A673 (cell line): Measurements from ENCODE around the gene TEX38. TPM values are rescaled to one million over a fixed set of nuclear protein-coding genes. Genes with fewer than 3 reads are reported as not detected.

Experiments used
- BruUV-seq: library from RNA; stranded (reverse); fragments of 400-500 nt; replicated peaks from 2 replicates; lab custom pipeline; 2021; lab: Mats Ljungman, UMichigan
- CTCF ChIA-PET: fragments of 300-600 bp; sonication (Branson Sonifier 250); formaldehyde crosslinking; loops from one replicate; lab custom pipeline; 2022; ENCODE audit warnings: antibody characterized with exemption; lab: Charles Lee
- POLR2A ChIA-PET: fragments of 300-600 bp; sonication (Branson Sonifier 250); formaldehyde crosslinking; loops from one replicate; lab custom pipeline; 2022; ENCODE audit warnings: antibody characterized with exemption; ENCODE audit not compliant: low non-redundant PET; lab: Charles Lee
- DNase-seq: peaks from one replicate; pipeline ENCODE4 v3.0.0-alpha.2; 2015; ENCODE audit warnings: low spot score
- H3K27ac ChIP-seq: fragments of 200-600 bp; sonication (generic); 2 replicates; pipeline ENCODE4 v1.5.1; 2016; ENCODE audit warnings: mixed run types, low read depth, mild to moderate bottlenecking, mixed read lengths, antibody characterized with exemption, low read length; ENCODE audit not compliant: poor library complexity, severe bottlenecking
- H3K27me3 ChIP-seq: fragments of 200-600 bp; sonication (generic); replicated peaks from 2 replicates; pipeline ENCODE4 v1.6.1; 2017; ENCODE audit warnings: mixed run types, low read depth, mild to moderate bottlenecking, mixed read lengths, antibody characterized with exemption, low read length; ENCODE audit not compliant: insufficient read depth, poor library complexity
- H3K36me3 ChIP-seq: fragments of 200-600 bp; sonication (generic); 2 replicates; pipeline ENCODE4 v1.6.1; 2016; ENCODE audit warnings: mixed run types, mild to moderate bottlenecking, mixed read lengths, antibody characterized with exemption, low read length; ENCODE audit not compliant: insufficient read depth, poor library complexity, severe bottlenecking
- H3K4me1 ChIP-seq: fragments of 200-600 bp; sonication (generic); 2 replicates; pipeline ENCODE4 v1.6.1; 2017; ENCODE audit warnings: mixed run types, mild to moderate bottlenecking, mixed read lengths, antibody characterized with exemption, low read length; ENCODE audit not compliant: insufficient read depth, poor library complexity, severe bottlenecking
- H3K4me3 ChIP-seq: fragments of 200-600 bp; sonication (generic); 2 replicates; pipeline ENCODE4 v1.5.1; 2016; ENCODE audit warnings: low read depth, mixed run types, mild to moderate bottlenecking, mixed read lengths, low read length; ENCODE audit not compliant: poor library complexity, severe bottlenecking
- H3K9me3 ChIP-seq: fragments of 200-600 bp; sonication (generic); 2 replicates; pipeline ENCODE4 v1.6.1; 2016; ENCODE audit warnings: mixed run types, low read depth, mild to moderate bottlenecking, mixed read lengths, antibody characterized with exemption, low read length; ENCODE audit not compliant: poor library complexity, severe bottlenecking
- CTCF ChIP-seq: fragments of 300-800, 200-600 bp; sonication (generic); conservative IDR thresholded peaks from 2 replicates; pipeline ENCODE4 v1.5.1; 2017; ENCODE audit warnings: low read depth, mild to moderate bottlenecking, antibody characterized with exemption, low read length, moderate library complexity, mixed read lengths
- EZH2 ChIP-seq: fragments of 200-600 bp; sonication (generic); IDR thresholded peaks from 2 replicates; pipeline ENCODE4 v1.6.1; 2017; ENCODE audit warnings: borderline replicate concordance, low read depth, mild to moderate bottlenecking, mixed read lengths, antibody characterized with exemption, low read length; ENCODE audit not compliant: poor library complexity, severe bottlenecking
- intact Hi-C: fragments of 100-400 bp; cut with micrococcal nuclease; formaldehyde crosslinking; loops from one replicate; pipeline ENCODE4 v1.10.0; 2022; ENCODE audit not compliant: unreplicated experiment
- total RNA-seq: library from RNA; stranded (reverse); gene quantifications from 2 replicates; pipeline ENCODE4 v1.2.3, GENCODE V29; 2021

Gene TEX38
- total RNA-seq, 1 experiment from 2014 or later, result not detected

GRCh38 chr1:46687093-46687659, 15.5 kb downstream of the TEX38 start:
- TF ChIP-seq EZH2 (no peak), CTCF (no peak)
- no peak overlapping the region for H3K4me3 ChIP-seq
- POLR2A ChIA-PET, result no interaction called here
- CTCF ChIA-PET, result no interaction called here
- peaks cover 59% of the 10 kb centered on the region for H3K4me1 ChIP-seq
- peak overlapping the region; percentile 54 for H3K27ac ChIP-seq
- BruUV-seq, result no TSS peak
- no peaks in the 10 kb centered on the region for H3K27me3 ChIP-seq
- no peaks in the 10 kb centered on the region for H3K9me3 ChIP-seq
- DNase-seq, result peak; percentile 74
- intact Hi-C loops, result no loop called here
- peaks cover 61% of the 10 kb centered on the region for H3K36me3 ChIP-seq

GRCh38 chr1:46687921-46688509, 16.4 kb downstream of the TEX38 start:
- TF ChIP-seq CTCF (no peak), EZH2 (no peak)
- BruUV-seq, result no TSS peak
- H3K27me3 ChIP-seq, result no peaks in the 10 kb centered on the region
- H3K4me3 ChIP-seq, result no peak overlapping the region
- POLR2A ChIA-PET, result no interaction called here
- H3K36me3 ChIP-seq, result peaks cover 54% of the 10 kb centered on the region
- peak overlapping the region; percentile 54 for H3K27ac ChIP-seq
- CTCF ChIA-PET, result no interaction called here
- intact Hi-C loops, result no loop called here
- H3K4me1 ChIP-seq, result peaks cover 68% of the 10 kb centered on the region
- DNase-seq, result no peak
- no peaks in the 10 kb centered on the region for H3K9me3 ChIP-seq

- H3K27me3 ChIP-seq, result no peaks in the 10 kb centered on the region
- intact Hi-C loops, result no loop called here
- no TSS peak for BruUV-seq
- ChIA-PET CTCF (interaction anchor here (0.9 kb wide), 1 partner anchor 85 kb away, joined by 3 read pairs; the partner anchor contains the start of gene MKNK1), POLR2A (no interaction called here)
- no peak for TF ChIP-seq CTCF
- no peak for TF ChIP-seq EZH2
- H3K9me3 ChIP-seq, result no peaks in the 10 kb centered on the region
- no peak overlapping the region for H3K27ac ChIP-seq
- peaks cover 72% of the 10 kb centered on the region for H3K4me1 ChIP-seq
- H3K36me3 ChIP-seq, result peaks cover 51% of the 10 kb centered on the region
- no peak overlapping the region for H3K4me3 ChIP-seq
- peak; percentile 17 for DNase-seq
Observed at GRCh38 chr1:46689356-46689755, 17.7 kb downstream of the TEX38 start.
